ENCODE data around the gene TMCO4. TPM values are rescaled to one million over a fixed set of nuclear protein-coding genes. Genes with fewer than 3 reads are reported as not detected.

The TMCO4 gene
- total RNA-seq, 1 experiment from 2014 or later = 7.2 TPM

DNA sequence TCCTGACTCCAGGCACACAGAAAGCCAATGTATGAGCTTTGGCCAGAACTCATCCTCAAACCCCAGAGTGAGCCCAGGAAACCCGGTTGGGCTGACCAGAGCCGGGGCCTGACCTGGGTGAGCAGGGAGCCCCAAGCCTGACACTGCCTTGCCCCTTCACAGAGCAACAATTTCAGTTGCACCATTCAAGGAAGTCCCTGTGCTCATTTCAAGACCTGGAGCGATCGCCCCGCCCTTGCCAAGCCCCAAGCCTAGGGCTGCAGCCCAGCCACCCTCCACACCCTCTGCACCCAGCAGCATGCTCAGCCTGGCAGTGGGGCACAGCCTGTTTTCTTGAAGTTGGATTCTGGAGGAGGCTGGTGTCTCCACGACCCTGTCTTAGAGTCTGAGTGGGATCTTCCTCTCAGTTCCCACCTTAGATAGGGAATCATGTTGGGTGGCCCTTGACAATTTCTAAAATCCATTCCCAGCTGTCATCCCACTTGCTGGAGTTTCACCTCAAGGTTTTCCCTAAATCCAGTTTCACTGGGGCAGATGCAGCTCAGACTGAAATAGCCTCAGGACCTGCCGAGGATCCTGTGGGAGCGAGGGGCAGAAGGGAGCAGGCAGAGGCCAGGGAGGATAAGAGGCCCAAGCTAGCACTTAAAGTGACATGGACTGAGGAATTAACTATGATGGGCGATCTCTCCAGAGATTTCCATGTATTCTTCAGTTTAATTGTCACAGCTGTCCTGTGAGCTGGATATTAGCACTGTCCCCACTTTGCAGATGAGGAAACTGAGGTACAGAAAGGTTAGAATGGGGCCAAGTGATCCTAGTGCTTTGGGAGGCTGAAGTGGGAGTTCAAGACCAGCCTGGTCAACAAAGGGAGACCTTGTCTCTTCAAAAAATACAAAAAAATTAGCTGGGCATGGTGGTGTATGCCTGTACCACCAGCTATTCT lies 153.1 kb downstream of the TMCO4 start (continued):
- TF ChIP-seq, protein P1, sequence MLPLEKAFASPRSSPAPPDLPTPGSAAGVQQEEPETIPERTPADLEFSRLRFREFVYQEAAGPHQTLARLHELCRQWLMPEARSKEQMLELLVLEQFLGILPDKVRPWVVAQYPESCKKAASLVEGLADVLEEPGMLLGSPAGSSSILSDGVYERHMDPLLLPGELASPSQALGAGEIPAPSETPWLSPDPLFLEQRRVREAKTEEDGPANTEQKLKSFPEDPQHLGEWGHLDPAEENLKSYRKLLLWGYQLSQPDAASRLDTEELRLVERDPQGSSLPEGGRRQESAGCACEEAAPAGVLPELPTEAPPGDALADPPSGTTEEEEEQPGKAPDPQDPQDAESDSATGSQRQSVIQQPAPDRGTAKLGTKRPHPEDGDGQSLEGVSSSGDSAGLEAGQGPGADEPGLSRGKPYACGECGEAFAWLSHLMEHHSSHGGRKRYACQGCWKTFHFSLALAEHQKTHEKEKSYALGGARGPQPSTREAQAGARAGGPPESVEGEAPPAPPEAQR (CRISPR knock-in tag; IDR thresholded peaks at IDR 0.05) = no peak
- TF ChIP-seq NR1H2 (CRISPR knock-in tag; IDR thresholded peaks at IDR 0.05) = no peak
- TF ChIP-seq, protein P2, sequence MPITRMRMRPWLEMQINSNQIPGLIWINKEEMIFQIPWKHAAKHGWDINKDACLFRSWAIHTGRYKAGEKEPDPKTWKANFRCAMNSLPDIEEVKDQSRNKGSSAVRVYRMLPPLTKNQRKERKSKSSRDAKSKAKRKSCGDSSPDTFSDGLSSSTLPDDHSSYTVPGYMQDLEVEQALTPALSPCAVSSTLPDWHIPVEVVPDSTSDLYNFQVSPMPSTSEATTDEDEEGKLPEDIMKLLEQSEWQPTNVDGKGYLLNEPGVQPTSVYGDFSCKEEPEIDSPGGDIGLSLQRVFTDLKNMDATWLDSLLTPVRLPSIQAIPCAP (CRISPR knock-in tag; IDR thresholded peaks at IDR 0.05) = no peak
- TF ChIP-seq, protein P3, sequence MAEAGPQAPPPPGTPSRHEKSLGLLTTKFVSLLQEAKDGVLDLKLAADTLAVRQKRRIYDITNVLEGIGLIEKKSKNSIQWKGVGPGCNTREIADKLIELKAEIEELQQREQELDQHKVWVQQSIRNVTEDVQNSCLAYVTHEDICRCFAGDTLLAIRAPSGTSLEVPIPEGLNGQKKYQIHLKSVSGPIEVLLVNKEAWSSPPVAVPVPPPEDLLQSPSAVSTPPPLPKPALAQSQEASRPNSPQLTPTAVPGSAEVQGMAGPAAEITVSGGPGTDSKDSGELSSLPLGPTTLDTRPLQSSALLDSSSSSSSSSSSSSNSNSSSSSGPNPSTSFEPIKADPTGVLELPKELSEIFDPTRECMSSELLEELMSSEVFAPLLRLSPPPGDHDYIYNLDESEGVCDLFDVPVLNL (CRISPR knock-in tag; IDR thresholded peaks at IDR 0.05; ENCODE audit: borderline replicate concordance, low read depth) = no peak

DNA sequence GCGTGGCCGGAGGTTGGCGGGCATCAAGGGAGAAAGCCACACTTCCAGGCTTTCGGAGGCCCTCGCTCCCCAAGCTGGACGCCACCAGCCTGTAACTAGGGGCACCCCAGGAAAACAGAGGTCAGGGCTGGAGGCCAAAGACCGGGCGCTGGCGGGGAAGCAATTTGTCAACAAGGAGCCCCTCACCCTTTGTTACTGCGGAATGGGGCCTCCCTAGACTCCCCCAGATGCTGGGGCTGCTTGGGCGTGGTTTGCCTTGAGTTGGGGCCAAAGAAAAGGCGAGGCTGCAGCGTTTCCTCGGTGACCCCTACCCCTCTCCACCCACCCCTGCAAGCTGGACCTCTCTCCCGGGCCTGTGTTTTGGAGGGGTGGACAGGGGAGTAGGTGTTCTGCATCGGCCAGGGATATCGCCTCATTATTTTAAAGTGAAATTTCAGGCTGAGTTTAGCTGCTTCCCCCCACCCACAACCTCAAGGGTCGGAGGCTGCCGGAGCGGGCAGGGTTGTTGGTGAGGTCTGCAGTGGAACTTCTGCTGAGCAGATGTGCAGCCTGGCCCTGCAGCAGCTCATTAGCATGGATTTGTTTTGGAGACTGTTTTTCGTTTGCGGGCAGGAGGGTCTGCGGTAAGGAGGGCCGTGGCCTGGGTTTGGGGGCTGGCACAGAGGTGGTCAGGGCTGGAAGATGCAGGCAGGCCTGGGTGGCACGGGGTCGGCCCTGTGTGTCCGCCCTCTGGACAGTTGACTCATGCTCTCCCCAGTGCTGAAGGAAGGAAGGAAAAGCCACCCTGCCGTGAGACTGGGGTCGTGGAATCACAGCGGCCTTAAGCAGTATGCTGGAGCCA lies 154.1 kb downstream of the TMCO4 start:
- Mint-ChIP-seq H3K4me1 (peaks cover 17% of the 10 kb centered on the region), H3K27me3 (ENCODE audit: low read depth) (peaks cover 53% of the 10 kb centered on the region), H3K27ac (no peak overlapping the region), H3K36me3 (no peaks in the 10 kb centered on the region), H3K4me3 (peak overlapping the region; percentile 94), H3K9me3 (no peaks in the 10 kb centered on the region)
- CTCF ChIA-PET = interaction anchor here (0.8 to 4.0 kb wide), 5 partner anchors 14 to 301 kb away, joined by 3 to 15 read pairs (median 6); no protein-coding TSS in a partner anchor
- ATAC-seq (no peak; the same call in 1 of the 2 replicates), DNase-seq (ENCODE audit: low spot score) (no peak)
- TF ChIP-seq CBFB (CRISPR knock-in tag; IDR thresholded peaks at IDR 0.05; ENCODE audit: low read depth) (no peak), EMX1 (CRISPR knock-in tag; IDR thresholded peaks at IDR 0.05) (no peak), TEAD1 (CRISPR knock-in tag; IDR thresholded peaks at IDR 0.05) (no peak), MYBL2 (CRISPR knock-in tag; IDR thresholded peaks at IDR 0.05) (no peak), FOXJ3 (CRISPR knock-in tag; IDR thresholded peaks at IDR 0.05; ENCODE audit: borderline replicate concordance) (no peak), NFYB (CRISPR knock-in tag; conservative IDR thresholded peaks at IDR 0.05; ENCODE audit: low read depth) (no peak), JUN (CRISPR knock-in tag; IDR thresholded peaks at IDR 0.05) (no peak), ZNF121 (CRISPR knock-in tag; IDR thresholded peaks at IDR 0.05) (no peak)
- TF ChIP-seq, protein P4, sequence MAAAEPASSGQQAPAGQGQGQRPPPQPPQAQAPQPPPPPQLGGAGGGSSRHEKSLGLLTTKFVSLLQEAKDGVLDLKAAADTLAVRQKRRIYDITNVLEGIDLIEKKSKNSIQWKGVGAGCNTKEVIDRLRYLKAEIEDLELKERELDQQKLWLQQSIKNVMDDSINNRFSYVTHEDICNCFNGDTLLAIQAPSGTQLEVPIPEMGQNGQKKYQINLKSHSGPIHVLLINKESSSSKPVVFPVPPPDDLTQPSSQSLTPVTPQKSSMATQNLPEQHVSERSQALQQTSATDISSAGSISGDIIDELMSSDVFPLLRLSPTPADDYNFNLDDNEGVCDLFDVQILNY (CRISPR knock-in tag; IDR thresholded peaks at IDR 0.05) = no peak
- TF ChIP-seq, protein P5, sequence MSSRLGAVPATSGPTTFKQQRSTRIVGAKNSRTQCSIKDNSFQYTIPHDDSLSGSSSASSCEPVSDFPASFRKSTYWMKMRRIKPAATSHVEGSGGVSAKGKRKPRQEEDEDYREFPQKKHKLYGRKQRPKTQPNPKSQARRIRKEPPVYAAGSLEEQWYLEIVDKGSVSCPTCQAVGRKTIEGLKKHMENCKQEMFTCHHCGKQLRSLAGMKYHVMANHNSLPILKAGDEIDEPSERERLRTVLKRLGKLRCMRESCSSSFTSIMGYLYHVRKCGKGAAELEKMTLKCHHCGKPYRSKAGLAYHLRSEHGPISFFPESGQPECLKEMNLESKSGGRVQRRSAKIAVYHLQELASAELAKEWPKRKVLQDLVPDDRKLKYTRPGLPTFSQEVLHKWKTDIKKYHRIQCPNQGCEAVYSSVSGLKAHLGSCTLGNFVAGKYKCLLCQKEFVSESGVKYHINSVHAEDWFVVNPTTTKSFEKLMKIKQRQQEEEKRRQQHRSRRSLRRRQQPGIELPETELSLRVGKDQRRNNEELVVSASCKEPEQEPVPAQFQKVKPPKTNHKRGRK (CRISPR knock-in tag; IDR thresholded peaks at IDR 0.05; ENCODE audit: borderline replicate concordance) = no peak
- TF ChIP-seq, protein P6, sequence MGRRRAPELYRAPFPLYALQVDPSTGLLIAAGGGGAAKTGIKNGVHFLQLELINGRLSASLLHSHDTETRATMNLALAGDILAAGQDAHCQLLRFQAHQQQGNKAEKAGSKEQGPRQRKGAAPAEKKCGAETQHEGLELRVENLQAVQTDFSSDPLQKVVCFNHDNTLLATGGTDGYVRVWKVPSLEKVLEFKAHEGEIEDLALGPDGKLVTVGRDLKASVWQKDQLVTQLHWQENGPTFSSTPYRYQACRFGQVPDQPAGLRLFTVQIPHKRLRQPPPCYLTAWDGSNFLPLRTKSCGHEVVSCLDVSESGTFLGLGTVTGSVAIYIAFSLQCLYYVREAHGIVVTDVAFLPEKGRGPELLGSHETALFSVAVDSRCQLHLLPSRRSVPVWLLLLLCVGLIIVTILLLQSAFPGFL (CRISPR knock-in tag; IDR thresholded peaks at IDR 0.05; ENCODE audit: borderline replicate concordance) = no peak
- TF ChIP-seq, protein P7, sequence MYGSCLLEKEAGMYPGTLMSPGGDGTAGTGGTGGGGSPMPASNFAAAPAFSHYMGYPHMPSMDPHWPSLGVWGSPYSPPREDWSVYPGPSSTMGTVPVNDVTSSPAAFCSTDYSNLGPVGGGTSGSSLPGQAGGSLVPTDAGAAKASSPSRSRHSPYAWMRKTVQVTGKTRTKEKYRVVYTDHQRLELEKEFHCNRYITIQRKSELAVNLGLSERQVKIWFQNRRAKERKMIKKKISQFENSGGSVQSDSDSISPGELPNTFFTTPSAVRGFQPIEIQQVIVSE (CRISPR knock-in tag; IDR thresholded peaks at IDR 0.05; ENCODE audit: borderline replicate concordance) = no peak
- TF ChIP-seq, protein P8, sequence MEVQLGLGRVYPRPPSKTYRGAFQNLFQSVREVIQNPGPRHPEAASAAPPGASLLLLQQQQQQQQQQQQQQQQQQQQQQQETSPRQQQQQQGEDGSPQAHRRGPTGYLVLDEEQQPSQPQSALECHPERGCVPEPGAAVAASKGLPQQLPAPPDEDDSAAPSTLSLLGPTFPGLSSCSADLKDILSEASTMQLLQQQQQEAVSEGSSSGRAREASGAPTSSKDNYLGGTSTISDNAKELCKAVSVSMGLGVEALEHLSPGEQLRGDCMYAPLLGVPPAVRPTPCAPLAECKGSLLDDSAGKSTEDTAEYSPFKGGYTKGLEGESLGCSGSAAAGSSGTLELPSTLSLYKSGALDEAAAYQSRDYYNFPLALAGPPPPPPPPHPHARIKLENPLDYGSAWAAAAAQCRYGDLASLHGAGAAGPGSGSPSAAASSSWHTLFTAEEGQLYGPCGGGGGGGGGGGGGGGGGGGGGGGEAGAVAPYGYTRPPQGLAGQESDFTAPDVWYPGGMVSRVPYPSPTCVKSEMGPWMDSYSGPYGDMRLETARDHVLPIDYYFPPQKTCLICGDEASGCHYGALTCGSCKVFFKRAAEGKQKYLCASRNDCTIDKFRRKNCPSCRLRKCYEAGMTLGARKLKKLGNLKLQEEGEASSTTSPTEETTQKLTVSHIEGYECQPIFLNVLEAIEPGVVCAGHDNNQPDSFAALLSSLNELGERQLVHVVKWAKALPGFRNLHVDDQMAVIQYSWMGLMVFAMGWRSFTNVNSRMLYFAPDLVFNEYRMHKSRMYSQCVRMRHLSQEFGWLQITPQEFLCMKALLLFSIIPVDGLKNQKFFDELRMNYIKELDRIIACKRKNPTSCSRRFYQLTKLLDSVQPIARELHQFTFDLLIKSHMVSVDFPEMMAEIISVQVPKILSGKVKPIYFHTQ (CRISPR knock-in tag; IDR thresholded peaks at IDR 0.05) = no peak
- POLR2A ChIA-PET = interaction anchor here (0.5 kb wide), 1 partner anchor 438 kb away, joined by 3 read pairs; no protein-coding TSS in a partner anchor
